Panc1 (cell line): ENCODE measurements around the gene FABP1. TPM values are rescaled to one million over a fixed set of nuclear protein-coding genes. Genes with fewer than 3 reads are reported as not detected.
A peak's percentile ranks its signal among the peaks of the same experiment; 100 is the strongest.

ENCODE experiments used
- ATAC-seq: fragments of 200-7000 bp; cut with Tn5 transposase; 2 replicates; pipeline ENCODE4 v1.9.1; 2020; ENCODE audit warnings: mild to moderate bottlenecking, moderate library complexity
- BruUV-seq: library from RNA; stranded (reverse); fragments of 400-500 nt; replicated peaks from 2 replicates; lab custom pipeline; 2021; lab: Mats Ljungman, UMichigan
- CTCF ChIA-PET: fragments of 300-600 bp; sonication (Branson Sonifier 250); formaldehyde crosslinking; loops from one replicate; lab custom pipeline; 2022; ENCODE audit warnings: antibody characterized with exemption; lab: Charles Lee
- POLR2A ChIA-PET: fragments of 300-600 bp; sonication (Branson Sonifier 250); formaldehyde crosslinking; loops from one replicate; lab custom pipeline; 2022; ENCODE audit warnings: antibody characterized with exemption; lab: Charles Lee
- DNase-seq: peaks from one replicate; pipeline ENCODE4 v3.0.0-alpha.2; 2010; ENCODE audit warnings: low read depth, low spot score
- H3K27ac ChIP-seq: 2 replicates; pipeline ENCODE4 v1.5.1; 2011; ENCODE audit warnings: mild to moderate bottlenecking, low read length, inconsistent platforms
- H3K27me3 ChIP-seq: fragments of 200-500 bp; sonication (Bioruptor generic); 2 replicates; pipeline ENCODE4 v1.6.0; 2014; ENCODE audit warnings: low read length, inconsistent platforms; ENCODE audit not compliant: control insufficient read depth, insufficient read depth
- H3K36me3 ChIP-seq: fragments of 200-500 bp; sonication (Bioruptor generic); 2 replicates; pipeline ENCODE4 v1.5.1; 2014; ENCODE audit warnings: inconsistent platforms, mild to moderate bottlenecking, low read length, moderate library complexity; ENCODE audit not compliant: control insufficient read depth, insufficient read depth
- H3K4me1 ChIP-seq: 2 replicates; pipeline ENCODE4 v1.5.1; 2011; ENCODE audit warnings: inconsistent platforms, mild to moderate bottlenecking, low read length, moderate library complexity; ENCODE audit not compliant: control insufficient read depth, insufficient read depth
- H3K4me3 ChIP-seq, 2 experiments: 2 replicates each; pipeline ENCODE4 v1.5.1; 2011 to 2012; ENCODE audit warnings: low read depth in 2 of 2, low read length in 2 of 2, mild to moderate bottlenecking in 2 of 2, inconsistent platforms in 1 of 2, moderate library complexity in 1 of 2
- H3K9me3 ChIP-seq: fragments of 200-500 bp; sonication (Bioruptor generic); 2 replicates; pipeline ENCODE4 v1.5.1; 2014; ENCODE audit warnings: low read depth, mild to moderate bottlenecking, inconsistent platforms, low read length, moderate library complexity; ENCODE audit not compliant: control insufficient read depth, insufficient read depth
- POLR2AphosphoS5 ChIP-seq: IDR thresholded peaks from 2 replicates; pipeline ENCODE4 v1.6.1; 2012; ENCODE audit warnings: mild to moderate bottlenecking, low read depth, low read length, moderate library complexity
- REST ChIP-seq, 2 experiments: IDR thresholded peaks; 2 replicates each; pipeline ENCODE4 v1.6.1; 2011 to 2012; ENCODE audit warnings: low read depth in 2 of 2, control low read depth in 1 of 2, low read length in 1 of 2, mild to moderate bottlenecking in 1 of 2, moderate library complexity in 1 of 2; ENCODE audit not compliant: insufficient read depth in 1 of 2
- SIN3A ChIP-seq: IDR thresholded peaks from 2 replicates; pipeline ENCODE4 v1.6.1; 2012; ENCODE audit warnings: low read depth, mild to moderate bottlenecking, low read length, moderate library complexity, borderline replicate concordance; ENCODE audit not compliant: insufficient read depth
- TCF7L2 ChIP-seq: IDR thresholded peaks from 2 replicates; pipeline ENCODE4 v1.6.1; 2011; ENCODE audit warnings: mild to moderate bottlenecking, low read depth, low read length, inconsistent platforms
- in situ Hi-C: cut with HindIII; loops from 2 replicates; pipeline ENCODE4 v1.10.0; 2016; ENCODE audit warnings: low sequenced_read_pairs, low pct_unique_long_range_greater_than_20kb
- intact Hi-C: fragments of 100-400 bp; cut with micrococcal nuclease; formaldehyde crosslinking; loops from one replicate; pipeline ENCODE4 v1.10.0; 2022; ENCODE audit not compliant: unreplicated experiment
- total RNA-seq: library from RNA; stranded (reverse); gene quantifications from one replicate; pipeline ENCODE4 v1.2.1, GENCODE V29; 2021; ENCODE audit not compliant: unreplicated experiment
- TF ChIP-seq, protein P1 (sequence below): fragments of 450-650 bp; IDR thresholded peaks from 2 replicates; pipeline ENCODE4 v1.5.1; 2017; ENCODE audit warnings: mild to moderate bottlenecking

FABP1 gene
- total RNA-seq, 1 experiment from 2014 or later = 0.36 TPM

DNA sequence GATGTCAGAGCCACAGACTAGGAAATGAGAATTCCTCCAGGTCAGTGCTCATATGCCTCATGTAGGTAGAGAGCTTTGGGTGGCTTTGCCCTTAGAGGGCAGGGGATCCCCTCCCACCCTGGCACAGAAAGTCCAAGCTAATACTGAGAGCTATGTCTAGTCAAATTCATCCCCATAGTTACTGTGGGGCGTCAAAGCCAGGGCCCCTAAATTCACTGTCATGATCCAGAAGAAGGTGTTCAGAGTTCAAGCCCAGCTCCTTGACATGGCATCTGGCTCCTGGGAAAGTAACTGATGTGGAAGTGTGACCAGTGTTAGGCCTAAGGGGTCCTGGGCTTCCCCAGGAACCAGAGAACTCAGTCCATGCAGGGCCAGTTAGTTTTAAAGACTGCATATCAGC is 44.1 kb upstream of the FABP1 start:
- no peaks in the 10 kb centered on the region for H3K9me3 ChIP-seq
- TF ChIP-seq, protein P1, sequence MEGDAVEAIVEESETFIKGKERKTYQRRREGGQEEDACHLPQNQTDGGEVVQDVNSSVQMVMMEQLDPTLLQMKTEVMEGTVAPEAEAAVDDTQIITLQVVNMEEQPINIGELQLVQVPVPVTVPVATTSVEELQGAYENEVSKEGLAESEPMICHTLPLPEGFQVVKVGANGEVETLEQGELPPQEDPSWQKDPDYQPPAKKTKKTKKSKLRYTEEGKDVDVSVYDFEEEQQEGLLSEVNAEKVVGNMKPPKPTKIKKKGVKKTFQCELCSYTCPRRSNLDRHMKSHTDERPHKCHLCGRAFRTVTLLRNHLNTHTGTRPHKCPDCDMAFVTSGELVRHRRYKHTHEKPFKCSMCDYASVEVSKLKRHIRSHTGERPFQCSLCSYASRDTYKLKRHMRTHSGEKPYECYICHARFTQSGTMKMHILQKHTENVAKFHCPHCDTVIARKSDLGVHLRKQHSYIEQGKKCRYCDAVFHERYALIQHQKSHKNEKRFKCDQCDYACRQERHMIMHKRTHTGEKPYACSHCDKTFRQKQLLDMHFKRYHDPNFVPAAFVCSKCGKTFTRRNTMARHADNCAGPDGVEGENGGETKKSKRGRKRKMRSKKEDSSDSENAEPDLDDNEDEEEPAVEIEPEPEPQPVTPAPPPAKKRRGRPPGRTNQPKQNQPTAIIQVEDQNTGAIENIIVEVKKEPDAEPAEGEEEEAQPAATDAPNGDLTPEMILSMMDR = no peak
- TF ChIP-seq REST (IDR thresholded peaks at IDR 0.05; ENCODE audit: insufficient read depth in 1 of 2, low read depth in 2 of 2, low read length in 1 of 2) (no peak), SIN3A (no peak), POLR2AphosphoS5 (no peak), TCF7L2 (no peak)
- ATAC-seq = no peak
- no TSS peak for BruUV-seq
- ChIA-PET CTCF (no interaction called here), POLR2A (no interaction called here)
- no peak overlapping the region for H3K4me3 ChIP-seq
- no peak overlapping the region for H3K27ac ChIP-seq
- H3K36me3 ChIP-seq = no peaks in the 10 kb centered on the region
- intact Hi-C loops (no loop called here), in situ Hi-C loops (no loop called here)
- H3K27me3 ChIP-seq = no peaks in the 10 kb centered on the region
- DNase-seq = no peak
- H3K4me1 ChIP-seq = no peaks in the 10 kb centered on the region

GRCh38 chr2:88170472-88170892 is 42.6 kb upstream of the FABP1 start:
- DNase-seq (no peak), ATAC-seq (peak; percentile 82)
- H3K9me3 ChIP-seq = no peaks in the 10 kb centered on the region
- no peaks in the 10 kb centered on the region for H3K4me1 ChIP-seq
- ChIA-PET CTCF (no interaction called here), POLR2A (interaction anchor here (0.7 kb wide), 1 partner anchor 136 kb away, joined by 15 read pairs; no protein-coding TSS in a partner anchor)
- in situ Hi-C loops (no loop called here), intact Hi-C loops (no loop called here)
- peak overlapping the region; percentile 83 for H3K27ac ChIP-seq
- no peaks in the 10 kb centered on the region for H3K27me3 ChIP-seq
- peak overlapping the region; percentile 59 to 77 for H3K4me3 ChIP-seq
- BruUV-seq = no TSS peak
- H3K36me3 ChIP-seq = no peaks in the 10 kb centered on the region
- TF ChIP-seq, protein P1 = no peak
- TF ChIP-seq SIN3A (no peak), REST (IDR thresholded peaks at IDR 0.05; ENCODE audit: insufficient read depth in 1 of 2, low read depth in 2 of 2, low read length in 1 of 2) (no peak), POLR2AphosphoS5 (no peak), TCF7L2 (no peak)
